Skeletal muscle satellite cell (primary cell): ENCODE data around the gene PELI2.
A peak's percentile ranks its signal among the peaks of the same experiment; 100 is the strongest.

Experiments
- H3K27me3 ChIP-seq: 2 replicates; pipeline ENCODE4 v1.7.0; 2013; ENCODE audit warnings: low read length; ENCODE audit not compliant: control insufficient read depth, insufficient read depth
- H3K36me3 ChIP-seq: 2 replicates; pipeline ENCODE4 v1.7.0; 2013; ENCODE audit warnings: mild to moderate bottlenecking, control low read depth, low read length; ENCODE audit not compliant: insufficient read depth
- H3K4me1 ChIP-seq: 2 replicates; pipeline ENCODE4 v1.7.0; 2013; ENCODE audit warnings: low read length; ENCODE audit not compliant: control insufficient read depth, insufficient read depth
- H3K4me2 ChIP-seq: 2 replicates; pipeline ENCODE4 v1.7.0; 2013; ENCODE audit warnings: mild to moderate bottlenecking, low read length
- H3K4me3 ChIP-seq: 2 replicates; pipeline ENCODE4 v1.7.0; 2013; ENCODE audit warnings: low read length
- H3K9ac ChIP-seq: 2 replicates; pipeline ENCODE4 v1.7.0; 2013; ENCODE audit warnings: mild to moderate bottlenecking, low read depth, low read length, moderate library complexity
- H3K9me3 ChIP-seq: replicated peaks from 2 replicates; pipeline ENCODE4 v1.7.0; 2013; ENCODE audit warnings: mild to moderate bottlenecking, control low read depth, low read length

Gene PELI2

DNA sequence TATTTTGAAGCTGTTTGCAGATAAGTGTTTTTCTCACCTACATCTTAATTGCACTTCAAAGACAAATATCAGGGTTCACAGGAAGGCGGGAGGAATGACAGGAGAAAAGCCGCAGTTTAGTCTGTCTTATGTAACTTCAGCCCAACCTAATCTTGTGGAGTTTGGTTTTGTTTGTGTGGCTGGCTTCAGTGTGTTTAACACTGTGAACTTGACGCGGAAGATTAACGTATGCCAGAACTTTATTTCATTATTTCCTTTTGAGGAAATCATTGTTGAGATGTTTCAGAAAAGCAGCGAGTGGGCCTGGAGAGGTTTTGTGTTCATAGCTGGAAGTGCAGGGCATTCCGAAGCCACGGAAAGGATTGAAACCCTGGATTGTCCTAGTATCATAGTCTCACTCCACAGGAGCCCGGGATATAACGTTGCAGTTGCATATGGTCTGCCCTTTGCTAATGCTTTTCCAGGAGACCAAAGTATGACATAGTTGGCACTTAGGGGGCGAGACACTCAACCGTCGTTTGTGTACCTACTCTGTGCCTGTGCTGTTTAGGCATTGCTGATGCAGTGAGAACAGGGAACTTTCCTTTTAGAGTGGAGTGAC is 2.0 kb downstream of the PELI2 start:
- no peaks in the 10 kb centered on the region for H3K9me3 ChIP-seq
- no peaks in the 10 kb centered on the region for H3K36me3 ChIP-seq
- peak overlapping the region; percentile 98 for H3K4me2 ChIP-seq
- H3K9ac ChIP-seq, result no peak overlapping the region
- H3K4me3 ChIP-seq, result peak overlapping the region; percentile 87
- H3K27me3 ChIP-seq, result no peaks in the 10 kb centered on the region
- peaks cover 30% of the 10 kb centered on the region for H3K4me1 ChIP-seq

DNA sequence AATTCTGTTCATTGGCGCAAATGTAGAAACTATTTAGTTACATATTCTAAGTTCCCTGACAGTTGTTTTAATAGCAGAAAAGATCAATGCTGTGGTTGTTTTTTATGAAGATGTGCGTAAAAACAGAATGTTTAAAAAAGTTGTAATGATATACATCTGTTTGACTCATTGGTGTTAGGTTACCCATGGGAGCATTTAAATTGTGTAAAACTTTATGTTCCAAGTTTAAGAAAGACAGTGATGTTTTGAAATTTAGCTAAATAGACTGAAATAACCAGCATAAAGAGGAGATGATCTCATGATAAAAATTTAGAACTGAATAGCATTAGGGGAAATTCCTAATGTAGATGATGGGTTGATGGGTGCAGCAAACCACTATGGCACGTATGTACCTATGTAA is 3.6 kb downstream of the PELI2 start:
- Histone ChIP-seq H3K4me1 (peaks cover 30% of the 10 kb centered on the region), H3K9me3 (no peaks in the 10 kb centered on the region), H3K4me3 (no peak overlapping the region), H3K27me3 (no peaks in the 10 kb centered on the region), H3K9ac (no peak overlapping the region), H3K4me2 (peak overlapping the region; percentile 24), H3K36me3 (no peaks in the 10 kb centered on the region)

DNA sequence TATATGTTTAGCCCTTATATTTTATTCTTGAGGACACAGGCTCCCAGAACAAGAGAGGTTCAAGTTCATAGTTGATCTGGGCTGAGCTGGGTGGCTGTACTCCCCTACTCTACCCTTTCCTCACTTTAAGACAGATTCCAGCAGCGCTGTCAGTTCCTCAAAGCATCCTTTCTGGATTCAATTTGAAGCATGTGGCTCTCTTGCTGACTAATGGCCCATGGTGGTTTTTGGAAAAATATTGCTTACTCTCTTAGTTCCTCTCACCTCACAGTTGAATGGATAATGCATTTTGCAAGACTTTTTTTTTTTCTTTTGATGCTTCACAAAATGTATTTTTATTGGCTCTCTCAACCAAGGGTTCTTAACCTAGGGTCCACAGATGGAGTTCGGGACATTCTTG is 4.1 kb downstream of the PELI2 start:
- Histone ChIP-seq H3K27me3 (no peaks in the 10 kb centered on the region), H3K36me3 (no peaks in the 10 kb centered on the region), H3K9me3 (no peaks in the 10 kb centered on the region), H3K9ac (no peak overlapping the region), H3K4me3 (no peak overlapping the region), H3K4me2 (peak overlapping the region; percentile 5), H3K4me1 (peaks cover 29% of the 10 kb centered on the region)

DNA sequence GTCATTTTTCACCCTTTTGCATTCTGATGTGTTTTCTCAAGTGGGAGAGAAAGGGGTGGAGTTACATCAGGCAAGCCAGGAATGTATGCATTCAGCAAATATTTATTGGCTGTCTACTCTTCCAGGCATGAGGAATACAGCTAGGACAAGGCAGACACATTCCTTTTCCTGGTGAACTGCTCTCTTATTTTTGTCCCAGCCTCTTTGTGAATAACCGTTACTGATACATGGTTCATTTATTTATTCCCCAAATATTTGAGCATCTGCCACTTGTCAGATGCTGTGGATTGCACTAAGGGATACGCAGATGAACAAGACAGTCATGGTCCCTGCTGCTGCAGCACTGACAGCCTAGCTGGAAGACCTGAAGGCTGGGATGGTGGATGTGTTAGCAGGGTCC is 6.1 kb downstream of the PELI2 start:
- H3K9me3 ChIP-seq, result no peaks in the 10 kb centered on the region
- no peaks in the 10 kb centered on the region for H3K36me3 ChIP-seq
- no peak overlapping the region for H3K4me3 ChIP-seq
- no peak overlapping the region for H3K4me2 ChIP-seq
- H3K9ac ChIP-seq, result no peak overlapping the region
- peaks cover 25% of the 10 kb centered on the region for H3K4me1 ChIP-seq
- no peaks in the 10 kb centered on the region for H3K27me3 ChIP-seq

DNA sequence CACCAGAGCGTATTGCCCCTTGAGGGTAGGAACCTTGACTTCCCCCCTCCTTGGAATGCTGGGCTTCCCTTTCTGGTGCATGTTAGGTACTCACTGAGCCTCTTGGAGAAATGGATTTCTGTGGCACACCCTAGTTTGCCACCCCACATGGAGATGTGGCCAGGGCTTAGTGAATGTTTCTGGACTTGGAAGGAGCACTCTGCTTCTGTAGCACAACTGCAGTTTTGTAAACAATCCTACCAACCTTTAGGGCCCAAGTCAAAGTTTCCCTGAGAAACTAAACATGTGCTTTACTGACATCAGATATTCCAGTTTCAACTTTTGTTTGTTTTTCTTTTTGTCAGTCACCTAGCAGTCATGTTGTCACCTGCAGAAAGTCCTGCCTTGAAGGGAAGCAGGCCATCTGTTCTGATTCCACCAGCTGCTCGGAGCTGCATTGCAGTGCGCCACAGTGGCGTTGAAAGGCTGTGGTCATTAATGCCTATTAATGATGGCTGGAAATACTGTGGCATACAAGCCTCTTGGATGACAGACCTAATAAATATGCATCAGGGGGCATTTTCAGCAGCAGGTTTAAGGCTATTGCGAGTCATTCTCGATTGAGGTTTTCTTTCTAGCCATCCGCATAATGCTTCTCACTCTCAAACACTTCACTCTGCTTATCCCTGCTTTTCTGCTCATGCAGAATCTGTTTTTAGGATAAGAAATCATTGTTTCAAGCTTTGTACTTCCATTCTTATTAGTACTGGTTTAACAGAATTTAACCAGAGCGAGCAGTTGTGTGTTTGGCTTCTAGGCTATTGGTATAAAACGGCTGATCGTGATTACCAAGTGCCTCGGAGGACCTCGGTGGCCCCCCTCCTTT is 7.8 kb downstream of the PELI2 start:
- H3K27me3 ChIP-seq, result no peaks in the 10 kb centered on the region
- H3K4me3 ChIP-seq, result no peak overlapping the region
- H3K4me2 ChIP-seq, result no peak overlapping the region
- H3K36me3 ChIP-seq, result no peaks in the 10 kb centered on the region
- H3K4me1 ChIP-seq, result peaks cover 14% of the 10 kb centered on the region
- no peaks in the 10 kb centered on the region for H3K9me3 ChIP-seq
- H3K9ac ChIP-seq, result no peak overlapping the region

DNA sequence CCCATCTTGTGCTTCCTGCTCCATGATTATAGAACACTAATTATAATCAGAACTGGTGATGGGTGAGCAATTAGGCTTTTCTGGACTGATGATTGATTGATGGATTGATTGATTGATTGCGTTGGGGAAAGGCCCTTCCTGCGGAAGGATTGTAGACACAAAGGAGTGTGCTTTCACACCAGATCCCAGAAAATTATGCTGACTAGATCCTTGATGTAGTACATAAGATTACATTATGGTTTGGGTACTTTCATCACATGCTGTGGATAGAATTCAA is 8.4 kb downstream of the PELI2 start:
- Histone ChIP-seq H3K4me3 (no peak overlapping the region), H3K36me3 (no peaks in the 10 kb centered on the region), H3K9me3 (no peaks in the 10 kb centered on the region), H3K27me3 (no peaks in the 10 kb centered on the region), H3K9ac (no peak overlapping the region), H3K4me2 (no peak overlapping the region), H3K4me1 (peaks cover 10% of the 10 kb centered on the region)

DNA sequence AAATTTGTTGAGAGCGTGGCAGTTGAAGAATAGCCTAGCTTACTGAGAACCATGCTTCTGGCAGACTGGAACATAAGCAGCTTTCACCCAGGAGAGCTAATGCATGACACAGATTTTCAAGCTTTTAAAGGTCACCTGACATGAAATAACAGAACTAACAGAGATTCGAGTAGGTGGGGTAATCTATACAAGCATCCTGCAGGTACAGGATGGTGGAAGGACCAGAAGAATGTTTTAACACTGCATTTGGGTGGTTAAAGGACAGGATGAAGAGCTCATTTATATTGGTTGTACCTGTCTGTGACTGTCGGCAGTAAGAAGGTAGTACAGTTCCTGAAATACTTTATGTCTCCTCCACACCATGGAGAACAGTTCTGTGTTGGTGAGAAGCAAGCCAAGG is 8.9 kb downstream of the PELI2 start:
- no peak overlapping the region for H3K4me2 ChIP-seq
- H3K4me3 ChIP-seq, result no peak overlapping the region
- H3K4me1 ChIP-seq, result peaks cover 4% of the 10 kb centered on the region
- no peaks in the 10 kb centered on the region for H3K9me3 ChIP-seq
- no peaks in the 10 kb centered on the region for H3K27me3 ChIP-seq
- H3K36me3 ChIP-seq, result no peaks in the 10 kb centered on the region
- H3K9ac ChIP-seq, result no peak overlapping the region

DNA sequence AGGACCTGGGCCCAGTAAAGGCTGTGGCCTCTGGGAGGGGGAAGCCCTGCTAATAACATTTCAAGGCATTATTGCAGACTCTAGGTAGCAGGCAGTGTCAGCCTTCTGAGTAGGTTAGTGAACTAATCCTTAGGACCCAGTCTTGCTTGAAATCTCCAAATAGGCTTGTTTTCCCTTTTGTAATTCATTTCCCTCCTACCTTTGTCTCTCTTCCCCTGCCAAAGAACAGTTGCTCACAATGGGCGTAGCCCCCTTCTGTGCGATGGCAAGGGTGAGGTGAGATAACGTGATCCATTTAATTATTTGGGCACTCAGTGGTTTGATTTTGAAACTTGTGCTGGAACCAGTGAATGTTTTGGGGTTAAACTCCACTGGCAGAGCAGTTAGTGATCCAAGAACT is 10.9 kb downstream of the PELI2 start:
- no peak overlapping the region for H3K4me2 ChIP-seq
- H3K4me3 ChIP-seq, result no peak overlapping the region
- H3K36me3 ChIP-seq, result no peaks in the 10 kb centered on the region
- H3K9ac ChIP-seq, result no peak overlapping the region
- no peaks in the 10 kb centered on the region for H3K9me3 ChIP-seq
- H3K27me3 ChIP-seq, result no peaks in the 10 kb centered on the region
- no peaks in the 10 kb centered on the region for H3K4me1 ChIP-seq

DNA sequence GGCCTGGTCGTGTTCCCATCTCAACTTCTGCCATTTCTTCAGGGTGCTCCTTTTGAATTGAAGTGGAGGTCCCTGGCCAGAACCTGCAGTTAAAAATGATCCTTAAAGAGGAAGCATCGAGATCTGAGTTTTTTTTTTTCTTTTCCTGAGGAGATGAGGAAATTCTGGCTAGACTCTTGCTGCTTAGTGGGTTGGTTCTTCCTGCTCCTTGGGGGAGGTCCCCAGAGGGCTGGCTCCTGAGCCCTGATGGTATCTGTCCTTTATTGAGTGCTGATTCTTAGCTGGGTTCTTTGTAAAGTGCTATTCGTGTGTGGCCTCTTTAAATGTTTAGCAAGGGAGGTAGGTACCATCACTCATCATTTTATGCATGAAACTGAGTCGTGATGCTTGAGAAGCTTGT is 11.7 kb downstream of the PELI2 start:
- Histone ChIP-seq H3K36me3 (no peaks in the 10 kb centered on the region), H3K9me3 (no peaks in the 10 kb centered on the region), H3K4me1 (no peaks in the 10 kb centered on the region), H3K4me2 (no peak overlapping the region), H3K27me3 (no peaks in the 10 kb centered on the region), H3K4me3 (no peak overlapping the region), H3K9ac (no peak overlapping the region)

DNA sequence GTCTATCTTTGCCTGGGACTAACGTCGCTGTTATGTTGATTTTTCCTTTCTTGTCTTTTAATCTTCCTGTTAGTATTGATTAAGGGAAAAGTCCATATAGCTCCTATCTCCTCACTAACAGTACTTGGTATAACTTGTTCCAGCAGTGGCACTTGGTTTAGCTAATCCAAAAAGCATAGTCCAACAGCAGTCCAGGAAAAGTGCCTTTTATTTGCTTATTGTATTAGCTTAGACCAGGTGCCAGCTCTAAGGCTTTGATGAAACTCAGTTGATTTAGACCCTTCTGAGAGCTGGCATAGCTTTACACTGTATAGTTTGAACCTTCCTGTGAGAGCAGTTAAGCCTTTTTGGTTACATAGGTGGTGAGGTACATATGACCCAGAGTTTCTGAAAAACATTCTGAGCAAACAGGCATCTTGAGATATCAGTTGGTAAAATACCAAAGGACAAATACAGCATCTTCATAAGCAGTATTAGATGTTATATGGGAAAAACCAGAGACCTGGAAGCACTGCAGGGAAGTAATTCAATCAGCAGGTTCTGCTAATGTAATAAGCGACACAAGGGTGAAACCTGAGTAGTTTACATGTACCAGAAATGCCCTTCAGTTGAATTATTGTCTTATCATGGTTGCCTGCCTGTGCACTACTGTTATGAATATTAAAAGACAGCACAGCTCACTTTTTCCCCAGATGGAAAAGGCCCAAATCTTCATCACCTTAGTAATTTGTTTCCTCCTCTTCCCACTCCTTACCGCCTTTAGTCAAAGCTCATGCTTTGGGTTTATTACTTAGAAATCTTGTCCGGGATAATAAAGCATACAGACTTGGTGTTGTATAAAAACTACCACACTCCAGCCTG is 13.0 kb downstream of the PELI2 start:
- no peaks in the 10 kb centered on the region for H3K36me3 ChIP-seq
- no peaks in the 10 kb centered on the region for H3K4me1 ChIP-seq

DNA sequence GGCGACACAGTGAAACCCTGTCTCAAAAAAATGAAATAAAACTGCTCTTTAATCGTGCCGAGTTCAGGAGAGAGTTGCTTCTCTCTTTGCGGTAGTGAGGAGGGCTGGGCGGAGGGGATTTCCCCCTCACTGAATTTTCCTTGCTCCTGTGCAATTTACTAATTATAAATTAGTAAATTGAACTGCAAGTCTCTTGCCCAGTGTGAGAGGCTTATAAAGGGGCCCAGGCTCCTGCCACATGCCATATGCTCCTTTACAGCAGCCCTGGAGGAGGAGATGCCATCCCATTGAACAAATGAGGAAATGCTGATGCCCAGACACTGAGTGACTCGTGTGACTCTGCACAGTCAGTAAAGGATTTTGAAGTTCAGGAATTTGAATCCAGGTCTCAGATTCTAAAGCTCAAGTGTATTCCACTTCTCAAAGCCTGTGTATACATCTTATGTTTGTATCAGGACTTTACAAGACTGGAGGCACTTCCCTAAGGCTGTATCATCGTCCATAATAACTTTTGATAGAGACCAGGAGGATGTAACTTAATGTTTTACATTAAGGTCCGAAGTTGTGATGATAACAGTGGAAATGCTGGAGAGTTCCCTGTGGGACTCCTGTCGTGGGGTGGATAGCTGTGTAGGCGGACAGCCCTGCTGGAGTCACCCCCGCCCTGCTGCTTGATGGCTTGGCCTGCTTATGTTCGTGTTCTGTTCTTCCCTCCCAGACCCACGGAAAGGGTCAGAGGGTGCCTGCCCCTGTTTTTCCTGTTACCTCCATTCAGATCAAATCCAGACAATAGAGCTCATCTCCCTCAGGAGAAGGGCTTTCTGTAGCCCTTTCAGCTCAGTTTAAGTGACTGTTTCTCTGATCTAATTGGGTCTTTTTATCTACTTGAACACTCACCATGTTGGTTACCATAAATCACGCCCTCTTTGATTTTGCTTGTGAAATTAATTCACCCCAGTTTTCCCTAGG is 13.9 kb downstream of the PELI2 start:
- no peak overlapping the region for H3K4me3 ChIP-seq
- no peak overlapping the region for H3K4me2 ChIP-seq

More for the DNA sequence above, 13.0 kb downstream of the PELI2 start:
- Histone ChIP-seq H3K4me2 (no peak overlapping the region), H3K4me3 (no peak overlapping the region), H3K9ac (no peak overlapping the region), H3K27me3 (no peaks in the 10 kb centered on the region), H3K9me3 (no peaks in the 10 kb centered on the region)

More for the DNA sequence above, 13.9 kb downstream of the PELI2 start:
- Histone ChIP-seq H3K9me3 (no peaks in the 10 kb centered on the region), H3K36me3 (no peaks in the 10 kb centered on the region), H3K9ac (no peak overlapping the region), H3K27me3 (no peaks in the 10 kb centered on the region), H3K4me1 (no peaks in the 10 kb centered on the region)
